NCI-H1694 (cell line): Measurements from ENCODE around the gene DOCK7.
"Not testable (repeated sequence)": the region's sequence is repeated elsewhere in the genome, so short reads cannot be mapped to it uniquely, and the experiment has no call there.

Source experiments
- DNase-seq: peaks from one replicate; lab custom pipeline; 2025; lab: John Stamatoyannopoulos, UW

The DOCK7 gene, protein sequence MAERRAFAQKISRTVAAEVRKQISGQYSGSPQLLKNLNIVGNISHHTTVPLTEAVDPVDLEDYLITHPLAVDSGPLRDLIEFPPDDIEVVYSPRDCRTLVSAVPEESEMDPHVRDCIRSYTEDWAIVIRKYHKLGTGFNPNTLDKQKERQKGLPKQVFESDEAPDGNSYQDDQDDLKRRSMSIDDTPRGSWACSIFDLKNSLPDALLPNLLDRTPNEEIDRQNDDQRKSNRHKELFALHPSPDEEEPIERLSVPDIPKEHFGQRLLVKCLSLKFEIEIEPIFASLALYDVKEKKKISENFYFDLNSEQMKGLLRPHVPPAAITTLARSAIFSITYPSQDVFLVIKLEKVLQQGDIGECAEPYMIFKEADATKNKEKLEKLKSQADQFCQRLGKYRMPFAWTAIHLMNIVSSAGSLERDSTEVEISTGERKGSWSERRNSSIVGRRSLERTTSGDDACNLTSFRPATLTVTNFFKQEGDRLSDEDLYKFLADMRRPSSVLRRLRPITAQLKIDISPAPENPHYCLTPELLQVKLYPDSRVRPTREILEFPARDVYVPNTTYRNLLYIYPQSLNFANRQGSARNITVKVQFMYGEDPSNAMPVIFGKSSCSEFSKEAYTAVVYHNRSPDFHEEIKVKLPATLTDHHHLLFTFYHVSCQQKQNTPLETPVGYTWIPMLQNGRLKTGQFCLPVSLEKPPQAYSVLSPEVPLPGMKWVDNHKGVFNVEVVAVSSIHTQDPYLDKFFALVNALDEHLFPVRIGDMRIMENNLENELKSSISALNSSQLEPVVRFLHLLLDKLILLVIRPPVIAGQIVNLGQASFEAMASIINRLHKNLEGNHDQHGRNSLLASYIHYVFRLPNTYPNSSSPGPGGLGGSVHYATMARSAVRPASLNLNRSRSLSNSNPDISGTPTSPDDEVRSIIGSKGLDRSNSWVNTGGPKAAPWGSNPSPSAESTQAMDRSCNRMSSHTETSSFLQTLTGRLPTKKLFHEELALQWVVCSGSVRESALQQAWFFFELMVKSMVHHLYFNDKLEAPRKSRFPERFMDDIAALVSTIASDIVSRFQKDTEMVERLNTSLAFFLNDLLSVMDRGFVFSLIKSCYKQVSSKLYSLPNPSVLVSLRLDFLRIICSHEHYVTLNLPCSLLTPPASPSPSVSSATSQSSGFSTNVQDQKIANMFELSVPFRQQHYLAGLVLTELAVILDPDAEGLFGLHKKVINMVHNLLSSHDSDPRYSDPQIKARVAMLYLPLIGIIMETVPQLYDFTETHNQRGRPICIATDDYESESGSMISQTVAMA (N-terminal part only)

DNA sequence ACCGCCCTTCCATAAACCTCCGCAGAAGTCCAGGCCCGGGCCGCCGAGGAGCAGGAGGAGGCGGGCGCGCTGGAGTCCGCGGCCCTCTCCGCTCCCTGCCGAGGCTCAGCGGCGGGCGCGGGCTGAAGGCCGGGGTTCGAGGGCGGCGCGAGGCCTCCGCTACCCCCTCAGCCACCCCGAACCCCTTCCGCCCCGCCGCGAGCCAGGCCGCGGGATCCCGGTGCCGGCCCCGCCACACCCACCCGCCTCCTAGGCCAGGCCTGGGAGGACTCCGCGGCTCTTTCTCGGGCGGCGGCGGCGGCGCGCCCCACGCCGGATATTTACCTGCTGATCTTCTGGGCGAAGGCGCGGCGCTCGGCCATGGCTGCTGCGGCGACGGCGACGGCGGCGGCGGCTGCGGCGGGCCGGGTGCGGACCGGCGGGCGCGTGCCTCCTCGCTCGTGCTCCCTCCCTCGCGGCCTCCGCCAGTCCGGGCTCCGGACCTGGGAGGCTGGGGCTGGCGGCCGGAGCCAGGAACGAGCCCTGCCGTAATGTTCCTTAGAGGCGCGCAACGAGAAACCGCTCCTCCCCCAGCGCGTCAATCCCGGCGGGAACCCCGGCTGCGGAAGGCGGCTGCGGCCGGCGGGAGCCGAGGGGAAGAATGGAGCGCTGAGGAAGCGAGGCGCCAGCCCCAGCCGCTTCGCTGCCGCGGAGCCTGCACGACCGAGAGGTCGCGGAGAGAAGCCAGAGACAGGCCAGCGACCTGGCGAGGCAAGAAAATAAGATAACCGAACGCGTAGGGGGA lies at the start of gene DOCK7:
DOCK7 (minus strand) TSS at position 484 of the 784 bp plus-strand sequence; CDS start at position 362, 122 bp downstream.
- peak; percentile 26 for DNase-seq

DNA sequence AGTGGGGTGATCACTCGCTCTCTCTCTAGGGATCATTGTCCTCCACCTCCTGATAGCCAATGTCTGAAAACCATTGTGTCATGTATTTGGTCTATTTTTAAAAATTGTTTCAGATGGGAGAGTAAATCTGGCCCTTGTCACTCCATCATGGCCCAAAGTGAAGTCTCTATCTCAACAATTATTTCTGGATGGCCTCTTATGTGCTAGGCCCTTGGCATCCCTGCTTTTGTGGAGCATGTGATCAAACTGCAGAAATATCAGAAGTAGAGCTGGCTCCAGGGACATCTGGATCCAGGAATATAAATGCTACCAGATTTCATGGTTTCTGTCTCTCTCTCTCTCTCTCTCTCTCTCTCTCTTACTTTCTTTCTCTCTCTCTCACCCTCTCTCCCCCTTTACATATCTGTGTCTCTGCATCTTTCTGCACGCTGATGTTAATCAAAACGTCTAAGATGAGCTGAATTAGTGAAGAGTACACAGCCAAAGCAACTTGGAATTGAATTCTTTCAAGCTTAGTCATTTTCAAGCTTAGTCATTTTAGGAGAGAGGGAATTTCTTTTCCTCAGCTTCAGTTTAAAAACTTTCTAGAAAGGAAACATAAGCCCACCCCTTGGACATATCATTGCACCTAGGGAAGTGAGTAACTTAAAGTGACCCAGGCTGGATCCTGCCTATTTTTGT lies 47.4 kb upstream of the DOCK7 start:
- no peak for DNase-seq

DNA sequence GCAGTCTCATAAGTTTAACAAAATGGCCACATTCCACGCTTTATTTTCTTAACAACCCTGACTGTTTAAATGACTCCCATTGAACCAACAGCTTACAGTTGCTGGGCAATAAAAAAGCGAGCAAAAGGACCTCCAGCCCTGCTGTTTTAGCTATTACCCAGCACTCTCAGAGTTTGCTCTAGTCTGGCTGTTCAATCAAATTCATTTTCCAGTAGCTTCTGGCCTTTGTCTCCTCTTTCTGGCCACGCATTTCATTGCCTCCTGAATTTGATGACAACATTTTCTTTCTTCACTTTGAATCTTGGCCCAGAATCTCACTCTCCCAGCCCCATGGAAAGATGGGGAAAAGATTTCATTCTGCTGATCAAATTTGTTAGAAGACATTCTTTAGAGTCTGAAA lies 44.1 kb upstream of the DOCK7 start:
- no peak for DNase-seq

DNA sequence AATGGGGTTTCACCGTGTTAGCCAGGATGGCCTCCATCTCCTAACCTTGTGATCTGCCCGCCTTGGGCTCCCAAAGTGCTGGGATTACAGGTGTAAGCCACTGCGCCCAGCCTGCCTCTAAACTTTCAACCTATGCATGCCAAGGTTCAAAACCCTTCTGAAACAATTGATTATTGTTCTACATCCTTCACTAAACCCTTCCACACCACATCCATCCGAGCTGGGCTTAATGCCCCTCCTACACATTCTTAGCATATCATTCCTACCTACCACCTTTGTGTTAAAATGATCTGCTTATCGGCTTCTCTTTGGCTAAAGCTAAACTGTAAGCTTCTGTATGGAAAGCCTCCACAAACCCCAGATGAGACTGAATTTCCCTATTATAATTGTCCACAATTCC lies 40.8 kb upstream of the DOCK7 start:
- DNase-seq: no peak

DNA sequence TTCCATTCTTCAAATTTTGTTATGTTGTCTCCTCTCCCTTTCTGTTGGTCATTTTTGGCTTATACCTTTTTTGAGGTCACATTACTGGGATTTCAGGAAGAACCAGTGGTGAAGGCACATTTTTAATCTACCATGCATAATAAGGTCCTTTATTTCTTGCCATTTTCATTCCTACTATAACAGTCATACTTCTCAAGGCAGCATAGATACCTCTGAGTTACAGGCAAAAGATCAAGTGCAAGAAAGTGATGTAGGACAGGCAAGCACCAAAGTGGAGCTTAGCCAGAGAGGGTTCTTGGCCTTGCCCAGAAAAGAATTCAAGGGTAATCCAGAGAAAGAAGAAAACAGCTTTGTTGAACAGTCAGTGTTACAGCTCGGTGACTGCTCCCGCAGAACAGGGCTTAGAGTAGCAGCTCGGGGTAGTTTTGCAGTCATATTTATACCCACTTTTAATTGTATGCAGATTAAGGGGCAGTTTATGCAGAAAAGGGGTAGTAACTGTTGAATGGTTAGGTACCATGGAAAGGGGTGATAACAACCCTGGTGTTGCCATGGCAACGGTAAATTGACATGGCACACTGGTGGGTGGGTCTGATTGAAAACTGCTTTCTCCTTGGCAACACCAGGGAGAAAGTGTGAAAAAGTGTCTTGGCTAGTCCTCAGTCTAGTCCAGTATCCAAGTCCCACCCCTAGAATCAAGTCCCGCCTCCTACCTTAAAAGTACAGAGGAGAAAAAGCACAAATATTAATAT lies 39.6 kb upstream of the DOCK7 start:
- DNase-seq: no peak

DNA sequence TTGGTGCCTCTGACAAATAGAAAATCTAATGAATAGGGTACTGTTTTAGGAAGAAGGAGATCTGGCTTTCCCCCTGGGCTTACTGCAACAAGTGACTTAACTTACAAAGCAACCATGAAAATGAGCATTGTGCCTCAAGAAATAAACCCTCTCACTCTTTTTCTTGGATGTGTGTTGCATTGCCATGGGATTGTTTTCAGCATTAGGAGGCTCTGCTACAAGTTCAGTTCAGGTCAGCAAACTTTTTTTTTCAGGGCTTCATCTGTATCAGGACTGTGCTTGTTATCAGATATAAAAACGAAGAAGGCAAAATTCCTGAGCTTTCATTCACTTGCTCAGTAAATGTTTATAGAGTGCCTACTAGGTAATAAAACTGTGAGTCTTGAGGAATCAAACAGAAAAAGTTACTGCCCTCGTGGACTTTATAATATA lies 37.8 kb upstream of the DOCK7 start:
- no peak for DNase-seq

DNA sequence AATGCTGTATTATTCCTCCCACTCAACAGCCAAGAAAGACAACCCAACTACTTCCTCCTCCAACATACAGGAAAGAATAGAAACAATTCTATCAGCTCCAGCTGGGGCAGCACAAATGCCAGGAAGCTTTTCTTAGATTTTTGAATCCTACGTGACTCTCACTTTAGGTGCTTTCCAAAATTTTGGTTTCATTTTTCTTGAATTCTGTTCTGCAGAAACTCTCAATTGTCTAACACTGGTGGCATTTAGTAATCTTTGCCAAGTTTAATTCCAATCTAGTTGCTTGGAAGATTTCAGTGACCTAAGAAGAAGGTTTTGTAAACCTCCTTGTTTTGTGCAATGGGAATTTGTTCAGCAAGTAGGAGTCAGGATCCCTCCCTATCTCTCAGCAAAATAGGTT lies 37.1 kb upstream of the DOCK7 start:
- no peak for DNase-seq

DNA sequence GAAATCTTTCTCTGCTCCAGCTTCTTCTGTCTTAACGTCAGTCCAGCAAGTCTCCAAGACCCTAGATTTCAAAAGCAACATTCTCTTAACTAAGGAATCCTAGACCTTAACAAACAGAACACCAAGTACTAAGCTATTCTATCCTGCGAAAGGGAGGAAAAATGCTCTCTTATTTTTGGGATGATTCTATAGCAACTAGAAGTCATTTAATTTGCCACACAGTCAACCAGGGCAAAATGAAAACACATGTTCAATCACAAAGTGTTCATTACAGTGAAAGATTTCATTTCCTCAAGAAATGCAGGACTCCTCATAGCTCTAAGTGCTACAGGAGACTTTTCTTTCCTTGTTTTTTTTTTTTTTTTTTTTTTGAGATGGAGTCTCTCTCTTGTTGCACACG lies 36.2 kb upstream of the DOCK7 start:
- DNase-seq: no peak

DNA sequence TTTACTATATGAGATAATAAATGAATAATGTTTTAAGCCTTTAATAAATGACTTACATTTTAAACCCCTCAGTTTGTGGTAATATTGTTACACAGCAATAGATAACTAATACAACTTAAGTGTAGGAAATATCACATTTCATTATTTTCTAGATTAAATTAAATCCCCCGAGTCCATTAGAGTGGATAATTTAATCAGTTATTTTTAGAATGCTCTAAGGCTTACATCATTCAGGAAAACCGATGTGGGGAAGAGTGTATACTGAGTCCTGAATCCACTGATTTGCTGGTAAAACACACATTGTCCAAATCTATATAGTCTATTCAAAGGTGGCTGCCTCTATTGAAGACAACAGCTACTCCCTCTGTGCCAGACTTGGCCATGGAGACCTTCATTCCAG lies 35.7 kb upstream of the DOCK7 start:
- DNase-seq: no peak

DNA sequence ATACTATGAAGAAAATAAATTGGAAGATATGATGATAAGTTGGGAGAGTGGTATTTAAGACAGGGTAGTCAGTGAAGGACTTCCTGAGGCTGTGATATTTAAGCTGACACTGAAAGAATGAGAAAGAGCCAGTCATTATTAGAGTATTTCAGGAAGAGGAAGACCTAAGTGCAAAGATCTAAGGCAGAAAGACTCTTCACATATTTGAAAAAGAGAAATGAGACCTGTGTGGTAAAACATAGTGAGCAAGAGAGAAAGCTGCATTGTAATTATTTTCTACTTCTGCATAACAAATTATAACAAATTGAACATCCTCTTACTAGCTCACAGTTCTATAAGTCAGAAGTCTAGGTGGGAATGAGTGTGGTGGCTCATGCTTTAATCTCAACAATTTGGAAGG lies 34.6 kb upstream of the DOCK7 start:
- DNase-seq: no peak

DNA sequence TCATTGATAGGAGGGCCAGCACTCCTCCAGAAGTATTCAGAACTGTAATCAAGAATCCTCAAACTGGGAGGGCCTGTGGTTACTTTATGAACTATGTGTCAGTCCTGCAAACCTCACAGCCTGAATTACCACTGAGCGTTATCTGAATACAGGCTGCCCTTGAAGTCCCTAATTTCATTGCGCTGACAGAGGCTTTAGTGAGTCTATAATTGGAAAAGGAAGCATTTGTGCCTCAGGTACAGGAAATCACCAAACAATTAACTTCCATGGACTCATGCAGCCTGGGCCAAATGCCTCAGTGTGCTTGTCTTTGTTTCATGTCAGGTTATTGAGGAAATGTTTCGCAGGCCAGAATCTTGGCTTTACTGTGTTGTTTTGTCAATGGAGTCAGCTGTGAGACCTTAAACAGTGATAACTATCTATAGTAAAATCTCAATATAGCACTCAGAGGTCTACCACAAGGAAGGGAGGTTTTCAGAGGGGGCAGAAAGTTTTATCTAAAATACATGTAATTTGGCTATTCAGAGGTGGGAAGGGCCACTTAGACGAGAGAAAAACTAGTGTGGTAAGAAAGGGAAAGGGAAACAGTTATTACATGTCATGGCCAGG lies 32.9 kb upstream of the DOCK7 start:
- DNase-seq: no peak

DNA sequence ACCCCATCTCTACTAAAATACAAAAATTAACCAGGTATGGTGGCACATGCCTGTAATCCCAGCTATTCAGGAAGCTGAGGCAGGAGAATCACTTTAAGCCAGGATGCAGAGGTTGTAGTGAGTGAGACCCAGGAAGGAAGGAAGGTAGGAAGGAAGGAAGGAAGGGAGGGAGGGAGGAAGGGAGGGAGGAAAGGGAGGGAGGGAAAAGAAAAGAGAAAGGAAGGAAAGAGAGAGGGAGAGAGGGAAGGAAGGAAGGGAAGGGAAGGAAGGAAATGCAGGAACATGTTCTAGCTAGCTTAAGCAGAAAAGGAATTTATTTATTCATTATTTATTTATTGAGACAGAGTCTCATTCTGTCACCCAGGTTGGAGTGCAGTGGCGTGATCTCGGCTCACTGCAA lies 30.2 kb upstream of the DOCK7 start:
- not testable (repeated sequence) for DNase-seq

DNA sequence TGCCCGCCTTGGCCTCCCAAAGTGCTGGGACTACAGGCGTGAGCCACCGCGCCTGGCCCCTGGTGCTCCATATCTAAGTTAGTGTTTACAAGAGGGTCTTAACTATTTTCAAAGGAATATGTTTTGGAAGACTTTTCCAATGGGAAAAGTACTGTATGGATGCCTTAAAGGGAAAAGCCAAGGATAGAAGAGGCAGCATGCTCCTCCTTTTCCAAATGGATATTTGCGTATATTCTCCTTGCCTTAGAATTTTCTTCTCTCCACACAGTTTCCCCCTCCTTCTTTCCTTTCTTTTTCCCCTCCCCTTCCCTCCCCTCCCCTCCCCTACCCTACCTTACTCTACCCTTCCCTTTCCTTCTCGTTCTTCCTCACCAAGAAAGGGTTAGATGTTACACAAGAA lies 29.3 kb upstream of the DOCK7 start:
- no peak for DNase-seq

DNA sequence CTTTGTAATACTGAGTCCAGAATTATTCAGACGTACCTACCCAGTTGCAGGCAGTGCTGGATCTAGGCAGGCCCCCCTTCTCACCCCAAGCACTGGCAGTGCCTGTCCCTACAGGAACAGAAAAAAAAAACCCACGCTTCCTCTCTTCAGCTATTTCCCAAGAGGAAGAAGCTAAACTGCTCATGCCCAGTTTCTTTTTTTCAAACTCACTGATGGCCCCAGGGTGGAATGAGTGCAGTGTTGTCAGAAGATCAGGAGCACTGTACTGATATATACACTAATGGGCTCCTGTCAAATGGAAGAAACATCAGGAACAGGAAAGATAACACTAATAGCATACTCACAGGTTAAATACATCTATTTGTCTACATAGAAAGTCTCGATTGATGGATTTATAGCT lies 28.2 kb upstream of the DOCK7 start:
- no peak for DNase-seq

DNA sequence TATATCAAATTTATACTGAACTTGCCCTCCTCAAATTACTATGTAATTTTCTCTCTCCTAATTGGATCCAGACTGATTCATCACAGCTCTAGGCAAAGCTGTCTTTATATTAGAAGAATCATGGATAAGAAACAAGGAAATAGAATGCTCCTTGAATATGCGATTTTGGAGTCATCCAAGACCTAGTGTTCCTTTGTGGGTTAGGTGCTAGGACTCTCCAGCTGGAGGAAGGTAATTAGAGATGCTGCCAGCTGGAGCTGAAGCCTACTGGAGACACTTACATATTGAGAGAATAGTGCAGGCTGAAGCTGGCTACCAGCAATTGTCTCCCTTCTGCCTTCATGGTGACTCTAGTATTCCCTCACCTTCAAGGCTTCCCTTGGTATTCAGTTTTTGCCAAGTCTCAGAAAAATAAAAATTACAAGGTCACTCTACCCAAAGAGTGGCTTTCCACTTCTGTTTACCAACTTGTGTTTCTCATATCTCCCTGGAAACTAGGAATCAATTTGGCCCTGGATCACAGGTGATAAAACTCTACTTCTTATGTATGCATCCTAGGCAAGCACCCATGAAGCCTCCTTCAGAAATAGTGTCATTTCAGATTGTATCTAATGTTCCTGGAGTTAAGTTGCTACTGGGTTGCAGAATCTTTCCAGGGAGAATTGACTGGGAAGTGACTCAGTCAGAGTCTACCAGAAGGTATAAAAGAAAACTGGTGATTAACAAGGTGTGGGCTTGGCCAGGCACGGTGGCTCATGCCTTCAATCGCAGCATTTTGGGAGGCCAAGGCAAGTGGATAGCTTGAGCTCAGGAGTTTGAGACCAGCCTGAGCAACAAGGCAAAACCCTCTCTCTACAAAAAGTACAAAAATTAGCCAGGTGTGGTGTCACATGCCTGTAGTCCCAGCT lies 24.4 kb upstream of the DOCK7 start:
- no peak for DNase-seq

DNA sequence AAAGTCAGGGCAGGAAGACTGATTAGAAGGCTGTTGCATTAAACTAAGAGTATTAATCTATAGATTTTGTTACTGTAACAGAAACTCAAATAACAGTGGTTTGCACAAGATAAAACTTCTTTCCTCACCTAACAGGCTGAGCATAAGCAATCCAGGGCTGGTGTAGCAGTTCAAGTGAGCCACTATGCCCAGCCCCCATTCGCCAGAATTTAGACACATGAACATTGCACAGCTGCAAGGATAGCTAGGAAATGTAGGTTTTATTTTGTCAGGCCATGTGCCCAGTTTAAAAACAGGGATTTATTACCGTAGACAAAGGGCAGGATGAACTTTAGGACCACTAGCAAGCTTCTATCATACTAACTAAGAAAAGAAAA lies 19.5 kb upstream of the DOCK7 start:
- no peak for DNase-seq

DNA sequence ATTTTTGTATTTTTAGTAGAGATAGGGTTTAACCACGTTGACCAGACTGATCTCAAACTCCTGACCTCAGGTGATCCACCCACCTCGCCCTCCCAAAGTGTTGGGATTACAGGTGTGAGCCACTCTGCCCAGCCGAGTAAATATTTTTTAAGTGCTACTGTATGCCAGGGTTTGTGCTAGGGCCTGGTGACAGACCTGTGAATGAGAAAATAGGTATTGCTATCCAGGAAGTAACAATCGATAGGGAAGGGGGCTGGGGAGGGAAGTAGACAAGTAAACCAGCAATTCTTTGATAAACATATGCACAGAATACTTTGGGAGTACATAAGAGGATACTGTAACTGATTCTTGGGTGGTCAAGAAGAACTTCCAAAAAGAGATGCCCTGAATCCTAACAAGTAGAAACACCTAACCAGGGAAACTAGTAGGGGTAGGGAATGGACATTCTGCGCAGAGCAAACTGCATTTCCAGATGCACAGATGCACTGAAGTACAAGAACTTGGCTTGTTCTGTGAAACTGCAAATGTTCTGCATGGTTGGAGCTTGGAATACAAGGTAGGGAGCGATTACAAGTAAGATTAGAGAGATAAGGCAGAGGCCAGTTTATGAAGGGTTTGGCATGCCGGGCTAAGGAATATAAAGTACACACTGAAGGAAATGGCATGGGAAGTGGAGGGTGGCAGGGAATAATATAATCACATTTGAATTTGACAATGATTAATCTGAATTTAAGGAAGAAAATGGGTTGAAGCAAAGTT lies 19.0 kb upstream of the DOCK7 start:
- no peak for DNase-seq

DNA sequence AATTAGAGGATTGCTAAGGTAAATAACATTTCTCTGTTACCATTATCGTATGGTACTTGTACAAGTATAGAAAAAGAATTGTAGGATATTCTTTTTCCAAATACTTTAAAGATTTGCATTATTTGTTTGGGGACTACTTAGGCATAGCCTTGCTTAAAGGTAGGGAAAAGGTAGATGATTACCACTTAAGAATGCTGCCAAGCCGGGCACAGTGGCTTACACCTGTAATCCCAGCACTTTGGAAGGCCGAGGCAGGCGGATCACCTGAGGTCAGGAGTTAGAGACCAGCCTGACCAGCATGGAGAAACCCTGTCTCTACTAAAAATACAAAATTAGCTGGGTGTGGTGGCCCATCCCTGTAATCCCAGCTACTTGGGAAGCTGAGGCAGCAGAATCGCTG lies 10.0 kb upstream of the DOCK7 start:
- DNase-seq: not testable (repeated sequence)
